H1 (cell line): ENCODE results near the gene PRKAA1. TPM values are rescaled to one million over a fixed set of nuclear protein-coding genes. Genes with fewer than 3 reads are reported as not detected.

Experiments used
- ATF3 ChIP-seq: IDR thresholded peaks from 2 replicates; pipeline ENCODE4 v1.6.1; 2011; ENCODE audit warnings: low read depth, mild to moderate bottlenecking, low read length; ENCODE audit not compliant: insufficient read depth
- CBX5 ChIP-seq: fragments of 300-800, 300-1000 bp; sonication (generic); IDR thresholded peaks from 2 replicates; pipeline ENCODE4 v1.7.1; 2016; ENCODE audit warnings: antibody characterized with exemption, low read length, low read depth
- CREB1 ChIP-seq: IDR thresholded peaks from 2 replicates; pipeline ENCODE4 v1.6.1; 2012; ENCODE audit warnings: inconsistent platforms
- EGR1 ChIP-seq: IDR thresholded peaks from 2 replicates; pipeline ENCODE4 v1.6.1; 2011; ENCODE audit warnings: low read depth, low read length, borderline replicate concordance
- EP300 ChIP-seq, 2 experiments: IDR thresholded peaks; 1 replicate in 1 of 2; 2 replicates in 1 of 2; pipeline ENCODE4 v1.6.1; 2011 to 2012; ENCODE audit warnings: low read depth in 2 of 2, low read length in 2 of 2, mild to moderate bottlenecking in 2 of 2, borderline replicate concordance in 1 of 2, inconsistent platforms in 1 of 2, moderate library complexity in 1 of 2
- FOSL1 ChIP-seq: IDR thresholded peaks from 2 replicates; pipeline ENCODE4 v1.6.1; 2011; ENCODE audit warnings: mild to moderate bottlenecking, low read depth, low read length, moderate library complexity; ENCODE audit not compliant: insufficient read depth
- GTF2F1 ChIP-seq: IDR thresholded peaks from 2 replicates; pipeline ENCODE4 v1.6.1; 2012; ENCODE audit warnings: low read depth, low read length, improper control_type of control experiment, borderline replicate concordance
- KDM1A ChIP-seq: fragments of 200-600, 300-600 bp; sonication (generic); IDR thresholded peaks from 2 replicates; pipeline ENCODE4 v1.7.1; 2016; ENCODE audit warnings: mild to moderate bottlenecking, low read length, borderline replicate concordance
- KDM5A ChIP-seq: fragments of 200-600 bp; IDR thresholded peaks from 2 replicates; pipeline ENCODE4 v1.7.1; 2012; ENCODE audit warnings: mild to moderate bottlenecking, low read length, inconsistent platforms, mixed read lengths
- MAFK ChIP-seq: IDR thresholded peaks from 2 replicates; pipeline ENCODE4 v1.6.1; 2012; ENCODE audit warnings: low read depth, mild to moderate bottlenecking, improper control_type of control experiment, low read length
- SAP30 ChIP-seq: fragments of 300-600 bp; sonication (generic); IDR thresholded peaks from 2 replicates; pipeline ENCODE4 v1.7.1; 2012; ENCODE audit warnings: low read length, moderate library complexity, mild to moderate bottlenecking, inconsistent platforms; ENCODE audit not compliant: insufficient read depth, insufficient replicate concordance
- SIRT6 ChIP-seq: IDR thresholded peaks from one replicate; pipeline ENCODE4 v1.7.1; 2012; ENCODE audit warnings: low read length, inconsistent platforms
- SP1 ChIP-seq: IDR thresholded peaks from 2 replicates; pipeline ENCODE4 v1.6.1; 2011; ENCODE audit warnings: low read depth, low read length
- TAF1 ChIP-seq: IDR thresholded peaks from 2 replicates; pipeline ENCODE4 v1.6.1; 2011; ENCODE audit warnings: mild to moderate bottlenecking, low read depth, low read length
- TCF12 ChIP-seq: IDR thresholded peaks from 2 replicates; pipeline ENCODE4 v1.6.1; 2011; ENCODE audit warnings: low read depth, mild to moderate bottlenecking, low read length
- YY1 ChIP-seq: IDR thresholded peaks from 2 replicates; pipeline ENCODE4 v1.6.1; 2011; ENCODE audit warnings: low read depth, mild to moderate bottlenecking, low read length
- polyA plus RNA-seq, 7 experiments: library from polyadenylated mRNA; depleted of rRNA in 3 of 7; stranded (reverse) in 5 of 7; unstranded in 2 of 7; fragments of >200 nt in 5 of 7; fragments of 200-250 nt in 2 of 7; gene quantifications; 1 replicate in 5 of 7; 2 replicates in 1 of 7; 4 replicates in 1 of 7; pipeline versions ENCODE4 v1.2.1 to v1.2.3, GENCODE V29; 2011 to 2013; ENCODE audit warnings: missing spikeins in 2 of 7, mixed read lengths in 2 of 7
- total RNA-seq: library from RNA; stranded (reverse); fragmentation: NEBNext Ultra II Directional; extraction: Animal tissue kit (Norgen Biotek cat#: 25700); gene quantifications from 2 replicates; pipeline ENCODE4 v1.2.1, GENCODE V29; 2021

Gene PRKAA1
- total and polyA plus RNA-seq, 2 of the 8 experiments (the other 6 are each of a cell fraction or from before 2014, with no cell fraction given): 10.4 to 33.1 TPM

- TF ChIP-seq CBX5 (no peak), TAF1 (peak; percentile 97), EP300 (IDR thresholded peaks at IDR 0.05; ENCODE audit: borderline replicate concordance in 1 of 2, low read depth in 2 of 2, low read length in 2 of 2) (peak in 1 of 2 experiments; percentile 47; a peak in 1 of 3 replicates), FOSL1 (no peak), KDM5A (peak; percentile 59; the same call in 1 of the 2 replicates), MAFK (no peak), ATF3 (no peak), SAP30 (peak; percentile 58), CREB1 (peak; percentile 89), YY1 (peak; percentile 53), KDM1A (no peak), EGR1 (peak; percentile 83; the same call in 1 of the 2 replicates), SP1 (peak; percentile 72), SIRT6 (no peak), GTF2F1 (peak; percentile 92; the same call in 1 of the 2 replicates), TCF12 (no peak)
Observed at GRCh38 chr5:40834849-40835787, 36.9 kb upstream of the PRKAA1 start, which contains the start of gene RPL37 (continued).
